Measurements from ENCODE around the gene RS1.
A peak's percentile ranks its signal among the peaks of the same experiment; 100 is the strongest.

RS1 gene

GRCh38 chrX:18672008-18672407, at the start of gene RS1:
Gene RS1, minus strand, starts transcription at chrX:18672108. Its CDS starts 40 bp downstream, at chrX:18672068.
- no peak for DNase-seq (ENCODE audit: low spot score)

GRCh38 chrX:18719852-18720251, 47.9 kb upstream of the RS1 start:
- DNase-seq (ENCODE audit: low spot score) = no peak

GRCh38 chrX:18714910-18715309, 43.0 kb upstream of the RS1 start:
- no peak for DNase-seq (ENCODE audit: low spot score)

- no peak for DNase-seq (ENCODE audit: low spot score)
Observed at GRCh38 chrX:18709833-18710232, 37.9 kb upstream of the RS1 start.

- no peak for DNase-seq (ENCODE audit: low spot score)
Observed at GRCh38 chrX:18707426-18708049, 35.6 kb upstream of the RS1 start, which contains the start of gene PPEF1. Gene PPEF1, plus strand, starts transcription at chrX:18707645. Its CDS starts 136 bp downstream, at chrX:18707781.

GRCh38 chrX:18702362-18703195, 30.7 kb upstream of the RS1 start:
- DNase-seq (ENCODE audit: low spot score) = no peak

- DNase-seq (ENCODE audit: low spot score) = no peak
Observed at GRCh38 chrX:18701621-18702361, 29.9 kb upstream of the RS1 start.

- DNase-seq (ENCODE audit: low spot score) = no peak
Observed at GRCh38 chrX:18698737-18699650, 27.1 kb upstream of the RS1 start.

GRCh38 chrX:18696653-18697052, 24.7 kb upstream of the RS1 start:
- DNase-seq (ENCODE audit: low spot score) = no peak

GRCh38 chrX:18692541-18692940, 20.6 kb upstream of the RS1 start:
- DNase-seq (ENCODE audit: low spot score) = no peak

- DNase-seq (ENCODE audit: low spot score) = no peak
Observed at GRCh38 chrX:18691431-18691830, 19.5 kb upstream of the RS1 start.

- no peak for DNase-seq (ENCODE audit: low spot score)
Observed at GRCh38 chrX:18687856-18688495, 16.1 kb upstream of the RS1 start.

- DNase-seq (ENCODE audit: low spot score) = no peak
Observed at GRCh38 chrX:18682979-18683387, 11.1 kb upstream of the RS1 start.

- DNase-seq (ENCODE audit: low spot score) = no peak
Observed at GRCh38 chrX:18681996-18682395, 10.1 kb upstream of the RS1 start.

- DNase-seq (ENCODE audit: low spot score) = no peak
Observed at GRCh38 chrX:18677161-18677869, 5.4 kb upstream of the RS1 start.

GRCh38 chrX:18676470-18676869, 4.6 kb upstream of the RS1 start:
- DNase-seq (ENCODE audit: low spot score) = no peak

GRCh38 chrX:18676050-18676449, 4.1 kb upstream of the RS1 start:
- DNase-seq (ENCODE audit: low spot score) = no peak

- DNase-seq (ENCODE audit: low spot score) = peak; percentile 84
Observed at GRCh38 chrX:18674788-18675735, 3.2 kb upstream of the RS1 start.

GRCh38 chrX:18674417-18674787, 2.5 kb upstream of the RS1 start:
- no peak for DNase-seq (ENCODE audit: low spot score)
